A549 (cell line): ENCODE results near the gene GRIK5. TPM values are rescaled to one million over a fixed set of nuclear protein-coding genes. Genes with fewer than 3 reads are reported as not detected.

ENCODE experiments used
- ATAC-seq, 2 experiments: fragments of 200-7000 bp in 1 of 2; fragments of >200 bp in 1 of 2; cut with Nextera tagmentation in 1 of 2; cut with Tn5 transposase in 1 of 2; 3 replicates each; pipeline versions ENCODE4 v1.8.0 to v1.9.1; 2018 to 2020; ENCODE audit warnings: mild to moderate bottlenecking in 1 of 2, moderate library complexity in 1 of 2
- CTCF ChIA-PET: fragments of 300-600 bp; sonication (Branson Sonifier 250); formaldehyde crosslinking; extraction: SDS; loops from one replicate; lab custom pipeline; 2021; ENCODE audit warnings: antibody characterized with exemption, inconsistent platforms; lab: Yijun Ruan, JAX
- POLR2A ChIA-PET: fragments of 350-600 bp; formaldehyde crosslinking; extraction: SDS; loops from one replicate; lab custom pipeline; 2021; ENCODE audit warnings: antibody characterized with exemption, inconsistent platforms; lab: Yijun Ruan, JAX
- DNase-seq, 2 experiments: peaks; one replicate each; pipeline versions ENCODE4 v3.0.0 to v3.0.0-alpha.2; 2011 to 2016; ENCODE audit warnings: low read depth in 1 of 2, low spot score in 1 of 2
- FAIRE-seq: peaks from 2 replicates; lab custom pipeline; 2011; peaks lifted over from hg19 to GRCh38; lab: Jason Lieb, UNC
- H3K27ac ChIP-seq, 2 experiments: fragments of >200 bp; sonication (Bioruptor Twin); formaldehyde crosslinking; 3 replicates each; pipeline ENCODE4 v1.5.1; 2016 to 2017
- H3K4me1 ChIP-seq: fragments of >200 bp; sonication (Bioruptor Twin); formaldehyde crosslinking; 3 replicates; pipeline ENCODE4 v1.6.1; 2016
- H3K4me2 ChIP-seq: fragments of >200 bp; sonication (Bioruptor Twin); formaldehyde crosslinking; 3 replicates; pipeline ENCODE4 v1.6.1; 2016
- H3K4me3 ChIP-seq: fragments of >200 bp; sonication (Bioruptor Twin); formaldehyde crosslinking; 3 replicates; pipeline ENCODE4 v1.5.1; 2016
- H3K9me3 ChIP-seq: fragments of >200 bp; sonication (Bioruptor Twin); formaldehyde crosslinking; 3 replicates; pipeline ENCODE4 v1.6.1; 2016
- BHLHE40 ChIP-seq: IDR thresholded peaks from 2 replicates; pipeline ENCODE4 v1.6.1; 2012; ENCODE audit warnings: low read depth, low read length, inconsistent platforms
- CEBPB ChIP-seq, 2 experiments: fragments of >200 bp in 1 of 2; sonication (Bioruptor Twin) in 1 of 2; formaldehyde crosslinking in 1 of 2; IDR thresholded peaks; 2 replicates each; pipeline ENCODE4 v1.6.1; 2012 to 2016
- CHD2 ChIP-seq: fragments of 150-350 bp; IDR thresholded peaks from 2 replicates; pipeline ENCODE4 v1.6.1; 2014; ENCODE audit warnings: low read length; ENCODE audit not compliant: partially characterized antibody
- E2F6 ChIP-seq: IDR thresholded peaks from 2 replicates; pipeline ENCODE4 v1.6.1; 2012; ENCODE audit warnings: low read depth, borderline replicate concordance
- EP300 ChIP-seq, 2 experiments: fragments of >200 bp; sonication (Bioruptor Twin); formaldehyde crosslinking; IDR thresholded peaks; 2 replicates in 1 of 2; 3 replicates in 1 of 2; pipeline ENCODE4 v1.6.1; 2016 to 2017
- ESRRA ChIP-seq: fragments of 150-350 bp; IDR thresholded peaks from 2 replicates; pipeline ENCODE4 v1.6.1; 2014; ENCODE audit warnings: mild to moderate bottlenecking, low read length, borderline replicate concordance
- FOSB ChIP-seq: fragments of 250-450 bp; sonication (Bioruptor Pico); IDR thresholded peaks from 2 replicates; pipeline ENCODE4 v1.5.0; 2020; ENCODE audit warnings: mild to moderate bottlenecking, moderate library complexity
- GATA3 ChIP-seq: IDR thresholded peaks from 2 replicates; pipeline ENCODE4 v1.6.1; 2012; ENCODE audit warnings: borderline replicate concordance
- HDAC2 ChIP-seq: fragments of 200-600 bp; sonication (generic); IDR thresholded peaks from 2 replicates; pipeline ENCODE4 v1.6.1; 2016
- HMGXB4 ChIP-seq: fragments of 250-450 bp; sonication (Bioruptor Pico); IDR thresholded peaks from 2 replicates; pipeline ENCODE4 v1.5.0; 2021; ENCODE audit warnings: mild to moderate bottlenecking, moderate library complexity, borderline replicate concordance
- HOXB13 ChIP-seq: fragments of 250-450 bp; sonication (Bioruptor Pico); IDR thresholded peaks from 2 replicates; pipeline ENCODE4 v1.5.0; 2020; ENCODE audit warnings: low read depth, mild to moderate bottlenecking, moderate library complexity
- JUNB ChIP-seq: fragments of >200 bp; sonication (Bioruptor Twin); formaldehyde crosslinking; IDR thresholded peaks from 2 replicates; pipeline ENCODE4 v1.6.1; 2016
- KDM1A ChIP-seq: fragments of 200-600 bp; sonication (generic); IDR thresholded peaks from 2 replicates; pipeline ENCODE4 v1.6.1; 2016; ENCODE audit warnings: low read depth, mild to moderate bottlenecking
- KDM5A ChIP-seq: fragments of 200-600 bp; sonication (generic); IDR thresholded peaks from 2 replicates; pipeline ENCODE4 v1.6.1; 2016; ENCODE audit warnings: antibody characterized with exemption, mild to moderate bottlenecking
- NFE2L2 ChIP-seq: fragments of 150-350 bp; conservative IDR thresholded peaks from 2 replicates; pipeline ENCODE4 v1.6.1; 2014; ENCODE audit warnings: low read length
- POLR2A ChIP-seq: IDR thresholded peaks from 2 replicates; pipeline ENCODE4 v1.6.1; 2012; ENCODE audit warnings: mild to moderate bottlenecking, low read length
- RCOR1 ChIP-seq: fragments of 150-350 bp; IDR thresholded peaks from 2 replicates; pipeline ENCODE4 v1.6.1; 2014; ENCODE audit warnings: antibody characterized with exemption, low read length, low read depth
- RFX5 ChIP-seq: fragments of 450-650 bp; IDR thresholded peaks from 2 replicates; pipeline ENCODE4 v1.7.1; 2014; ENCODE audit warnings: antibody characterized with exemption, mild to moderate bottlenecking, moderate library complexity
- TFCP2L1 ChIP-seq: fragments of 250-450 bp; sonication (Bioruptor Pico); IDR thresholded peaks from 2 replicates; pipeline ENCODE4 v1.5.0; 2021; ENCODE audit warnings: mild to moderate bottlenecking
- USF2 ChIP-seq: fragments of 450-650 bp; IDR thresholded peaks from 2 replicates; pipeline ENCODE4 v1.6.1; 2014; ENCODE audit warnings: antibody characterized with exemption
- ZC3H11A ChIP-seq: fragments of 450-650 bp; IDR thresholded peaks from 2 replicates; pipeline ENCODE4 v1.6.1; 2014; ENCODE audit warnings: antibody characterized with exemption, mild to moderate bottlenecking
- ZFP36 ChIP-seq: fragments of 450-650 bp; IDR thresholded peaks from 2 replicates; pipeline ENCODE4 v1.6.1; 2014; ENCODE audit warnings: borderline replicate concordance; ENCODE audit not compliant: partially characterized antibody
- ZSCAN20 ChIP-seq: fragments of 250-450 bp; sonication (Bioruptor Pico); IDR thresholded peaks from 2 replicates; pipeline ENCODE4 v1.8.0; 2022; ENCODE audit warnings: mild to moderate bottlenecking, moderate library complexity
- WGBS: methylation state at CpG from one replicate; pipeline ENCODE4 v1.1.6; 2017; ENCODE audit errors: missing lambda C conversion rate; 5-methylcytosine and 5-hydroxymethylcytosine counted together
- polyA plus RNA-seq, 4 experiments: library from polyadenylated mRNA; depleted of rRNA in 3 of 4; stranded (reverse); fragments of >200 nt; fragmentation: RNase III in 1 of 4; extraction: RNeasy Plus Mini Kit Qiagen cat#74134 plus additional on column Dnase treatment in 1 of 4; gene quantifications; 2 replicates in 3 of 4; 3 replicates in 1 of 4; pipeline ENCODE4 v1.2.3, GENCODE V29; 2011 to 2017
- TF ChIP-seq, protein P1 (sequence below): IDR thresholded peaks from 2 replicates; pipeline ENCODE4 v1.6.1; 2012

The GRIK5 gene
- polyA plus RNA-seq, 2 of the 4 experiments (the other 2 are of a cell fraction): 0.22 to 0.54 TPM

GRCh38 chr19:42098781-42099180 lies 28.8 kb upstream of the GRIK5 start:
- DNase-seq: no peak
- no peak for TF ChIP-seq ESRRA
- ChIA-PET POLR2A (no interaction called here), CTCF (interaction anchor here (0.6 to 32.8 kb wide), 10 partner anchors 10 to 342 kb away, joined by 3 to 678 read pairs (median 4); partner anchors contain the start of genes GSK3A and POU2F2)
- H3K4me2 ChIP-seq: no peak overlapping the region
- H3K27ac ChIP-seq: no peak overlapping the region
- no peak overlapping the region for H3K4me3 ChIP-seq
- ATAC-seq: no peak
- H3K9me3 ChIP-seq: no peaks in the 10 kb centered on the region
- H3K4me1 ChIP-seq: no peaks in the 10 kb centered on the region
- 77% methylated on average over 6 of the region's 6 CpGs for WGBS
- peak; percentile 72 for FAIRE-seq

GRCh38 chr19:42097461-42097860 lies 27.5 kb upstream of the GRIK5 start:
- Histone ChIP-seq H3K9me3 (no peaks in the 10 kb centered on the region), H3K4me1 (no peaks in the 10 kb centered on the region; the same call in 2 of the 3 replicates), H3K27ac (no peak overlapping the region), H3K4me3 (no peak overlapping the region), H3K4me2 (no peak overlapping the region)
- ChIA-PET POLR2A (interaction anchor here (0.7 to 1.1 kb wide), 2 partner anchors 19 to 63 kb away, joined by 4 to 7 read pairs; no protein-coding TSS in a partner anchor), CTCF (interaction anchor here (0.9 to 32.8 kb wide), 7 partner anchors 13 to 139 kb away, joined by 3 to 678 read pairs (median 10); partner anchors contain the start of gene POU2F2)
- FAIRE-seq (no peak), DNase-seq (no peak), ATAC-seq (no peak)
- TF ChIP-seq KDM1A (no peak), ZFP36 (no peak), HOXB13 (no peak), EP300 (IDR thresholded peaks at IDR 0.05) (no peak), CHD2 (no peak), ESRRA (no peak), HMGXB4 (CRISPR knock-in tag) (no peak), POLR2A (no peak), RFX5 (no peak), USF2 (no peak), GATA3 (no peak), NFE2L2 (no peak), ZSCAN20 (CRISPR knock-in tag) (no peak), CEBPB (IDR thresholded peaks at IDR 0.05) (no peak), E2F6 (no peak), TFCP2L1 (CRISPR knock-in tag) (no peak)
- 68% methylated on average over 5 of the region's 5 CpGs for WGBS

DNA sequence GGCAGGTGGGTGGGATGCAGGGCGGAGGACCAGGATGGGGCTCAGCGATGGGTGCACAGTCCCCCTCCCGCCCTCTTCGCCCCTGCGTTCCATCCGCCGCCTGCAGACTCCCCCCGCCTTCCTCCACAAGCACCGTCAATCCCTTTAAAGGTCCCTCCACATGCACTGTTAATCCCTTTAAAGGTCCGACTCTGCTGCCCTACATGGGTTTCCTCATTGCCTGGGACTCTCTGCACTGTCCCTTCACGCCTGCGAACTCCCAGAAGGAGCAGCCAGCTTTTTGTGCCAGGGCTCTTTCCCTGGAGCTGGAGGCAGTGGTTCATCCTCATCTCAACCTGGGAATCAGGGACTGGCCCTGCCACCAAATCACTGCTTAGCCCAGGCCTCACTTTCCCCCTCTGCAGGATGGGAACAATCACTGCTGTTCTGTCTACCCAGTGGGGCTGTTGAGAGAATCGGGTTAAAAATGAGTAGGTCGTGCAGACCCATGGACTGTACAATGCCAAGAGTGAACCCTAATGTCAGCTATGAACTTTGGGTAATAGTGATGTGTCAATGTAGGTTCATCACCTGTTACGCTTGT lies 26.3 kb upstream of the GRIK5 start:
- Histone ChIP-seq H3K9me3 (no peaks in the 10 kb centered on the region), H3K4me3 (no peak overlapping the region), H3K4me1 (peaks cover 10% of the 10 kb centered on the region), H3K4me2 (no peak overlapping the region), H3K27ac (no peak overlapping the region)
- CTCF ChIA-PET: interaction anchor here (0.9 to 19.3 kb wide), 10 partner anchors 12 to 140 kb away, joined by 3 to 386 read pairs (median 4); partner anchors contain the start of gene POU2F2
- TF ChIP-seq, protein P1, sequence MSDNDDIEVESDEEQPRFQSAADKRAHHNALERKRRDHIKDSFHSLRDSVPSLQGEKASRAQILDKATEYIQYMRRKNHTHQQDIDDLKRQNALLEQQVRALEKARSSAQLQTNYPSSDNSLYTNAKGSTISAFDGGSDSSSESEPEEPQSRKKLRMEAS: no peak
- TF ChIP-seq RCOR1: no peak
- TF ChIP-seq KDM5A: no peak
- no peak for TF ChIP-seq ZC3H11A
- no peak for TF ChIP-seq HDAC2
- TF ChIP-seq CHD2: no peak
- TF ChIP-seq BHLHE40: no peak
- TF ChIP-seq RFX5: no peak
- no peak for TF ChIP-seq FOSB
- no peak for TF ChIP-seq JUNB
- TF ChIP-seq E2F6: no peak
- no peak for TF ChIP-seq KDM1A
- no peak for TF ChIP-seq GATA3
- POLR2A ChIA-PET: interaction anchor here (1.1 kb wide), 1 partner anchor 18 kb away, joined by 4 read pairs; no protein-coding TSS in a partner anchor
- WGBS: 84% methylated on average over 15 of the region's 15 CpGs
- ATAC-seq: 0 out of 6 replicates have a peak, but pooled peaks of 1 of the 2 experiments have one; percentile 3
- peak; percentile 98 for FAIRE-seq
- DNase-seq: no peak
